Measurements from ENCODE around the gene CDH6.

DNA sequence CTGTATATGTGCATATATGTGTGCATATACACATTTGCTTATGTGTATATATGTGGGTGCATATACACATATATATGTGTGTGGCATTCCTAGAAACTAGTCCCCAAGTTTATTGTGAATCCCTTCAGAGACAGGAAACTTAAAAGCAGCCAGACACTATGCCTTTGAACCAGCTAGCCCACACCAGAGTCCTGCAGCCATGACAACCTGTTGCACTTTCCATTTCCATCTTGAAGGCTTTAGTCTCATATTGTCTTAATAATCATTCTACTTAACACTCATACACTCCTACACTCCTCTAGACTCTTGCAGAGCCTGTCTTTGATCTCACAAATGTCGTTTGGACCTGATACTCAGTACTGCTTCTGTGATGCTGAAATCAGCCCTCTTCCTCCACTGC is 34.8 kb upstream of the CDH6 start:
- no peak for TF ChIP-seq CTCF (IDR thresholded peaks at IDR 0.05; ENCODE audit: insufficient read depth, low read length, poor library complexity, severe bottlenecking)
- TF ChIP-seq EZH2phosphoT487 (conservative IDR thresholded peaks at IDR 0.05; ENCODE audit: low read length), result no peak

Data from SU-DHL-6 (cell line).